Astrocyte of the spinal cord (primary cell): ENCODE results near the gene TPO.
A peak's percentile ranks its signal among the peaks of the same experiment; 100 is the strongest.

Experiments
- DNase-seq: peaks from one replicate; pipeline ENCODE4 v3.0.0; 2011; ENCODE audit warnings: low read depth, low spot score
- H3K4me3 ChIP-seq: 2 replicates; pipeline ENCODE4 v1.5.1; 2011; ENCODE audit warnings: low read depth, mild to moderate bottlenecking, low read length, moderate library complexity
- in situ Hi-C: cut with HindIII; loops from 2 replicates; pipeline ENCODE4 v1.10.0; 2017; ENCODE audit warnings: low sequenced_read_pairs
- TF ChIP-seq, protein P1 (sequence below): IDR thresholded peaks from 2 replicates; pipeline ENCODE4 v1.5.1; 2012; ENCODE audit warnings: low read depth, mild to moderate bottlenecking, low read length, inconsistent platforms

TPO gene

DNA sequence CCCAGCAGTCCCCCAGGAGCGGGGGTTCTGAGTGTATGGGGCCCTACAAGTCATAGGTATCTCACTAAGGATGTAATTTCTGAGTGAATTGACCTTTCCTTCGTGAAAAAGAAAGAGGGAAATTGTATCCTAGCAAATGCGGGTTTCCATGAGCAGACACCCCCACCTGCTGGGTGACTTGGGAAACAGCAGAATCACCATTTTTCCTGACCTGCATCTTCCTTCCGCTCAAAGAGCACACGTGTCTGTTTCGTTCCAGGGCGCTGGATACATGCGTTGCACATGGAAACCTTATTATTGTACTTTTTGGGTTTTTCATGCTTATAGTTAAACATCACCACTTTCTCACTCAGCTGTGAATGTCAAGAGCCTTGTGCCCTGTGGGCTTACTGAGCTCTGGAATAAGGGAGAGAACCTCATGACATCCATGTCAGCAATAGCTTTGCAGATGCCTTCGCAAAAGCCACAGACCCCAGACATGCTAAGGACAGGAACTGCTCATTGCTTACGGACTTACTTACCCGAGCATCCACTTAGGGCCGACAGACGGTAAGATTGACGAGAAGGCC, 132.8 kb downstream of the TPO start:
- DNase-seq, result peak; percentile 58
- H3K4me3 ChIP-seq, result no peak overlapping the region
- TF ChIP-seq, protein P1, sequence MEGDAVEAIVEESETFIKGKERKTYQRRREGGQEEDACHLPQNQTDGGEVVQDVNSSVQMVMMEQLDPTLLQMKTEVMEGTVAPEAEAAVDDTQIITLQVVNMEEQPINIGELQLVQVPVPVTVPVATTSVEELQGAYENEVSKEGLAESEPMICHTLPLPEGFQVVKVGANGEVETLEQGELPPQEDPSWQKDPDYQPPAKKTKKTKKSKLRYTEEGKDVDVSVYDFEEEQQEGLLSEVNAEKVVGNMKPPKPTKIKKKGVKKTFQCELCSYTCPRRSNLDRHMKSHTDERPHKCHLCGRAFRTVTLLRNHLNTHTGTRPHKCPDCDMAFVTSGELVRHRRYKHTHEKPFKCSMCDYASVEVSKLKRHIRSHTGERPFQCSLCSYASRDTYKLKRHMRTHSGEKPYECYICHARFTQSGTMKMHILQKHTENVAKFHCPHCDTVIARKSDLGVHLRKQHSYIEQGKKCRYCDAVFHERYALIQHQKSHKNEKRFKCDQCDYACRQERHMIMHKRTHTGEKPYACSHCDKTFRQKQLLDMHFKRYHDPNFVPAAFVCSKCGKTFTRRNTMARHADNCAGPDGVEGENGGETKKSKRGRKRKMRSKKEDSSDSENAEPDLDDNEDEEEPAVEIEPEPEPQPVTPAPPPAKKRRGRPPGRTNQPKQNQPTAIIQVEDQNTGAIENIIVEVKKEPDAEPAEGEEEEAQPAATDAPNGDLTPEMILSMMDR, result peak; percentile 87
- in situ Hi-C loops, result no loop called here

DNA sequence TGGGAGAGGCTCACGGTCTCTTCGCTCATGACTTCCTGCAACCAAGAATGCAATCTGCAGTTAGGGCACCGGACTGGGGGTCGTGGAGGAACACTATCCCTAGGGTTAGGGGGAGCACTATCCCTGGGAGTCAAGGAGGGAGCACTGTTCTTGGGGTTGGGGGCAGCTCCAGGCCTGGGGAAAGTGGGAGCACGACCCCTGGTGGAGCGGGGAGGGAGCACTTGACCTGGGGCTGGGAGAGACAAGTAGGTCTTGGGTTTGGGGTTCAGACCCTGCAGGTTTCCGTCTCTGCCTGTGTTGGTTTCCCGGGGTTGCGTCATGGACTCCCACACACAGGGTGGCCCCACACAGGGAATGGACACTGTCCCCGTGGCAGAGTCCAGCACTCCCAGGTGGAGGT, 133.6 kb downstream of the TPO start:
- H3K4me3 ChIP-seq, result no peak overlapping the region
- DNase-seq, result no peak
- in situ Hi-C loops, result no loop called here
- TF ChIP-seq, protein P1, result peak; percentile 26

DNA sequence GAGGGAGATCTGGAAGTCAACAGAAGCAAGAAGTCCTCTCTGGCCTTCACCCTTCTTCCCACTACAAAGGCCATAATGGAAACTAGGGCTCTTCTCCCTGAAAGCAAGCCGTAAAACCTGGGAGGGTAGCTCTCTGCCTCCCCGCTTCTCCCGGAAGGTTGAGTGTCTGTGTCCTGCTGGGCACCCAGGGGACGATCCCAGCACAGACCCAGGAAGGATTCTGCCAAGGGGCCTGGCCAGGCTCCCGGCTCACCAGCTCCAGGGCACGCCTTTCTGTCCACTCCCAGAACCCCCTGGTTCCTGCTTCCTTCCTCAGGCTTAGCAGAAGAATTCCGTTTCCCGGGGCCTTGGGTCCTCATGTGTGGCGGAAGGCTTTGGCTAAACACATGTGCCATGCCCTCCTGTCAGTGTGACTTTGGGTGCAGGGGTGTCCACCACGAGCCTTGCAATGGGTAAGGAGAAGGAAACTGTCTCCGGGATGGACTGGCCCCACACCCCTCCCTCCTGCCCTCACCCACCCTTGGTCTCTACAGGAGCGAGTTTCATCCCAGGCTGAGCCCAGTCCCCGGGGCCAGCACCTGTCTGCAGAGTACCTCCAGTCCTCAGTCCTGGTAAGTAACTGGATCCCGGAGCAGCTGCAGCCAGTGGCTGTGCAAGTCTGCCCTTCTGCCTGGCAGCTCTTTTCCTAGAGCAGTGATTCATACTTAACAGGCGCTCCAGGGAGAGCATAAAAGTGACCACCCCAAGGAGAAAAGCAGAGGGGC, 135.8 kb downstream of the TPO start:
- in situ Hi-C loops, result no loop called here
- DNase-seq, result no peak
- TF ChIP-seq, protein P1, result no peak
- H3K4me3 ChIP-seq, result no peak overlapping the region

DNA sequence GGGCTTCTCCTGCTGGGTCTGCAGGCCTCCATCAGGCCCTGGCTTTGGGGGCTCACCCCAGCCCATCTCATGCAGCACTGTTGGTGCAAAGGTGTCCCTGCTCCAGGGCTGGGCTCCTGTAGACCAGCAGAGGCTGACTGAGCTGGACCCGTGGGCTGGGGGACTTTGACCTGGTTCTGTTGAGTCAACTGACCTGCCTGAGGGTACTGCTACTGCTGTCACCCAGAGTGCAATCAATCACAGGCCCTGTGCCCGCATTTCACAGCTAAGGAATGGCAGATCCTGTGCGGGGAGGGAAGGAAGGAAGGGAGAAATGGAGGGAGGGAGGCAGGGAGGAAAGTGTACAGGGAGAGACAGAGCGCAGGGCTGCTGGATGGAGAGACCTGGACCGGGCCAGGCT, 136.8 kb downstream of the TPO start:
- in situ Hi-C loops, result no loop called here
- H3K4me3 ChIP-seq, result no peak overlapping the region
- DNase-seq, result no peak
- TF ChIP-seq, protein P1, result no peak

DNA sequence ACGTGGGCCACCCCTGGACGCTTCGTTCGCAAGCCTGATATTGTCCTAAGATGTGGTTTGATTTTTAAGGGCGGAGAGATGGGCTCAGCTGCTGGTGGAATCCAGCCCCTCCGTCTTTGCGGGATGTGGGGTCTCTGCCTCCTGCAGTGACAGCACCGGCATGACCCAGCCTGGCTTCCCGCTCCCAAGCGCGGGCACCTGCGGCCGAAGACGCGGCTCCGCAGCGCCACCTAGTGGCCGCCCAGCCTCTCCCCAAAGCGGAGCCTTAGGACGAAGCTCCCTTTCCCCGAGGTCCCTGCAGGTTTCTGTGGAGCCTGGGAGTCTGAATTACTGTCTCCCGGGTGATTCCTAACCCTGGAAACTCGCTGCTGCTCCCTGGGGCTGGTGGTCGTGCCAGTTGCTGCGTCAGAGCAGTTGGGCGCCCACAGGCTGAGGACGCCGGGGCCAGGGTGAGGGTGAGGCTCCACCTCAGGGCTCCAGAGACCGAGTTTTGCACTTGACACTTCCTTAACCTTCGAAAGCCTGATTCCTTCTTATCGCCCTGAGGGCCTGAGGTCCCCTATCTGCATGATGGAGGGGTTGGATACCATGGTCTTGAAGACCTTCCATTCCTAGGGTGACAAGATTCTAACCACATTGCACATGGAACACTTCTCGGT, 137.5 kb downstream of the TPO start:
- H3K4me3 ChIP-seq, result no peak overlapping the region
- TF ChIP-seq, protein P1, result peak; percentile 95
- in situ Hi-C loops, result no loop called here
- peak; percentile 33 for DNase-seq

DNA sequence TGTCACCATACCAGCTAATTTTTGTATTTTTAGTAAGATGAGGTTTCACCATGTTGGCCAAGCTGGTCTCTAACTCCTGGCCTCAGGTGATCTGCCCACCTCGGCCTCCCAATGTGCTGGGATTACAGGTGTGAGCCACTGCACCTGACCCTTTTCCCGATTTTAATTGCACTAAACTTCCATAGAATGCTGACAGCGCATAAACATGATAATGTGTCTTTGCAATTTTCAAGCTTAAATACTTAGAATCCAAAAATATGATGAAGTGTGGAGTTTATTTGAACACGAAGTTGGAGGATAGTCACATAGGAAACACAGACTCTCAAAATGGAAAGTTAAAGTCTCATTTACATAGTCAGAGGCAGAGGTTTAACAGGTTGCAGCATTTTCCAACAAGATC, 138.6 kb downstream of the TPO start:
- TF ChIP-seq, protein P1, result no peak
- in situ Hi-C loops, result no loop called here
- no peak for DNase-seq
- H3K4me3 ChIP-seq, result no peak overlapping the region
